Right renal cortex interstitium (tissue), 3 donors: ENCODE data around the gene COL25A1. TPM values are rescaled to one million over a fixed set of nuclear protein-coding genes. Genes with fewer than 3 reads are reported as not detected.

Experiments used
- DNase-seq, 3 donors: peaks; one replicate each; pipeline ENCODE4 v3.0.0-alpha.2; 2013; ENCODE audit warnings: low read depth in 3 of 3, low spot score in 2 of 3
- polyA plus RNA-seq, 3 donors: library from polyadenylated mRNA; unstranded; fragments of 120-200 nt; gene quantifications; one replicate each; pipeline ENCODE4 v1.2.1, GENCODE V29; 2013; ENCODE audit not compliant: insufficient read length in 3 of 3

COL25A1 gene
- polyA plus RNA-seq, 3 donors: 11.6 to 20.0 (median 16.8) TPM

- no peak for DNase-seq
Measured at GRCh38 chr4:108787106-108787505, 515.4 kb downstream of the COL25A1 start.

GRCh38 chr4:108786351-108786750 is 516.1 kb downstream of the COL25A1 start:
- DNase-seq: no peak

GRCh38 chr4:108783665-108784463 is 518.6 kb downstream of the COL25A1 start:
- no peak for DNase-seq

GRCh38 chr4:108779958-108780357 is 522.5 kb downstream of the COL25A1 start:
- DNase-seq: no peak

GRCh38 chr4:108777388-108777787 is 525.1 kb downstream of the COL25A1 start:
- no peak for DNase-seq

GRCh38 chr4:108775921-108776320 is 526.5 kb downstream of the COL25A1 start:
- DNase-seq: no peak

GRCh38 chr4:108774809-108775530 is 527.5 kb downstream of the COL25A1 start:
- no peak for DNase-seq

- DNase-seq: no peak
Measured at GRCh38 chr4:108772402-108772801, 530.1 kb downstream of the COL25A1 start.

GRCh38 chr4:108766058-108766457 is 536.4 kb downstream of the COL25A1 start:
- DNase-seq: no peak

- no peak for DNase-seq
Measured at GRCh38 chr4:108763986-108764385, 538.5 kb downstream of the COL25A1 start.

GRCh38 chr4:108763226-108763593 is 539.2 kb downstream of the COL25A1 start:
- no peak for DNase-seq

- DNase-seq: peak; percentile 4 to 38 (median 14)
Measured at GRCh38 chr4:108762559-108763225, 539.8 kb downstream of the COL25A1 start, which contains the start of gene ETNPPL. TSS of gene ETNPPL (minus strand) at chr4:108763053. CDS start at chr4:108762898, 155 bp downstream.

Other genes starting within 250 kb of the COL25A1 start
- 10 to 100 TPM; 45.6 to 48.2 (median 46.5) TPM for gene SEC24B, start 131.2 kb upstream of the COL25A1 start, polyA plus RNA-seq